ENCODE data around the gene TMEM61.

DNA sequence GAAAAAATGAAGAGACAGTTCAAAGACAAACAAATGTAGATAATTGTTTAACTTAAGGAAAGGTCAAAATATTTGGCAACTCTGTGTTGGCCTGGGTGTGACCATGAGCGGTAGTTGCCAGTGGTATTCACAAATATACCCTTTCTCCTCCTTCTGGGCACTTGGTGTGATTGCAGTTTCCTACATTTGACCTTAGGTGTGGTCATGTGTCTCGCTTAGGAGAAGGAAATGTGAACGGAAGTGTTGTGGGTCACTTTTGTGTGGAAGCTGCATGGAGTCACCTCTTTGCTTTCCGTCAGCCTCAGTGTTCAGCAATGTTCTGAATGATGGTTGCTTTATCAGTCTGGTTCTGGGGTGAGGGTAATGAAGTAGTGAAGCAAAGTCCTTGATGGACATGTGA, 55.5 kb downstream of the TMEM61 start:
- no peak for TF ChIP-seq POLR2A (IDR thresholded peaks at IDR 0.05)
- TF ChIP-seq, protein P1, sequence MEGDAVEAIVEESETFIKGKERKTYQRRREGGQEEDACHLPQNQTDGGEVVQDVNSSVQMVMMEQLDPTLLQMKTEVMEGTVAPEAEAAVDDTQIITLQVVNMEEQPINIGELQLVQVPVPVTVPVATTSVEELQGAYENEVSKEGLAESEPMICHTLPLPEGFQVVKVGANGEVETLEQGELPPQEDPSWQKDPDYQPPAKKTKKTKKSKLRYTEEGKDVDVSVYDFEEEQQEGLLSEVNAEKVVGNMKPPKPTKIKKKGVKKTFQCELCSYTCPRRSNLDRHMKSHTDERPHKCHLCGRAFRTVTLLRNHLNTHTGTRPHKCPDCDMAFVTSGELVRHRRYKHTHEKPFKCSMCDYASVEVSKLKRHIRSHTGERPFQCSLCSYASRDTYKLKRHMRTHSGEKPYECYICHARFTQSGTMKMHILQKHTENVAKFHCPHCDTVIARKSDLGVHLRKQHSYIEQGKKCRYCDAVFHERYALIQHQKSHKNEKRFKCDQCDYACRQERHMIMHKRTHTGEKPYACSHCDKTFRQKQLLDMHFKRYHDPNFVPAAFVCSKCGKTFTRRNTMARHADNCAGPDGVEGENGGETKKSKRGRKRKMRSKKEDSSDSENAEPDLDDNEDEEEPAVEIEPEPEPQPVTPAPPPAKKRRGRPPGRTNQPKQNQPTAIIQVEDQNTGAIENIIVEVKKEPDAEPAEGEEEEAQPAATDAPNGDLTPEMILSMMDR (IDR thresholded peaks at IDR 0.05), result peak in 3 of 6 experiments; percentile 14 to 28 (median 16)
